HG02981 (cell line): ENCODE measurements around the gene NBPF3.
"Not testable (repeated sequence)": the region's sequence is repeated elsewhere in the genome, so short reads cannot be mapped to it uniquely, and the experiment has no call there.

Experiments used
- ATAC-seq: cut with Tn5 transposase; IDR thresholded peaks from one replicate; pipeline ENCODE4 v1.9.1; 2021; ENCODE audit warnings: mild to moderate bottlenecking, moderate library complexity; ENCODE audit not compliant: unreplicated experiment

NBPF3 gene, protein sequence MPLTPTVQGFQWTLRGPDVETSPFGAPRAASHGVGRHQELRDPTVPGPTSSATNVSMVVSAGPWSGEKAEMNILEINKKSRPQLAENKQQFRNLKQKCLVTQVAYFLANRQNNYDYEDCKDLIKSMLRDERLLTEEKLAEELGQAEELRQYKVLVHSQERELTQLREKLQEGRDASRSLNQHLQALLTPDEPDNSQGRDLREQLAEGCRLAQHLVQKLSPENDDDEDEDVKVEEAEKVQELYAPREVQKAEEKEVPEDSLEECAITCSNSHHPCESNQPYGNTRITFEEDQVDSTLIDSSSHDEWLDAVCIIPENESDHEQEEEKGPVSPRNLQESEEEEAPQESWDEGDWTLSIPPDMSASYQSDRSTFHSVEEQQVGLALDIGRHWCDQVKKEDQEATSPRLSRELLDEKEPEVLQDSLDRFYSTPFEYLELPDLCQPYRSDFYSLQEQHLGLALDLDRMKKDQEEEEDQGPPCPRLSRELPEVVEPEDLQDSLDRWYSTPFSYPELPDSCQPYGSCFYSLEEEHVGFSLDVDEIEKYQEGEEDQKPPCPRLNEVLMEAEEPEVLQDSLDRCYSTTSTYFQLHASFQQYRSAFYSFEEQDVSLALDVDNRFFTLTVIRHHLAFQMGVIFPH

DNA sequence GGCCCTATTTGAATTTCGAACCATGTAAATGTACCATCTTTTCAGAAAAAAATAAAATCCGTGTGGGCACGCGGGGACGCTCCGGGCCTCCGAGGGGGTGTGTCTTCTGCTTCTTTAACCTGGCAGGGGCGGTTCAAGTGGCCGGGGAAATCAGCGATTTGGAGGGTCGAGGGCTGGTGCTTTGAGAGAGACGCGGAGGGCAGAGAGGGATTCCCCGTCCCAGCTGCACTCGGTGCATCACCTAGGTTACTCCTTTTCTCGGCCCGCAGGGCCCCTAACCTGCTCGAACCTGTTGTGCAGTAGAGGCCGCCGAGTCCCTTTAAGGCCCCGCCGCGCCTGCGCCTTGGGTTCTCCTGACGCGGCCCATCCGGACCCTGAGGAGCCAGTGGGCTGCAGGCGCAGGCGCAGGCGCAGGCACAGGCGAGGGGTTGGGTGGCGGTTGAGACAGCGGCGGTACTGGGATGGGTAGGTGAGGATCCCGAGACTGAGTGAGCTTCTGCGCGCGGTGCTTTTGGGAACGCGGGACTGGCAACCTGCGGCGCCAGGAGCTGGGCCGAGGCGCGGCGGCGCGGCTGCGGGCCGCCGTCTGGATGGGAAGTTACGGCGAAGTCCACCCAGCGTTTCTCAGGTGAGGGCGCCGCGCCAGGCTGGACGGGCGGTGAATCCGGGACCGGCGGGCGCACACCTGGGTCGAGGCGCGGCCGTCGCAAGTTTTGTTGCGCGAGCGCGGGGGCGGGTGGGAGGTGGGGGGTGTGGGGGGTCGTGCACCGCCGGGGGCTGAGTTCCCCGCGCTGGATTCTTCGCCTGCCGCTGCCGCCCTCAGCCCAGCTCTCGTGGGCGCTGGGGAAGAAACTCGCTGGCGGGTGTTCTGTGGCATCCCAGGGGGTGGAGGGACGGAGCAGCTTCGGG is at the start of gene NBPF3:
TSS of gene NBPF3 (plus strand) at position 417 of the 909 bp plus-strand sequence. CDS start 4,950 bp downstream, outside the sequence.
- peak; percentile 90 for ATAC-seq

DNA sequence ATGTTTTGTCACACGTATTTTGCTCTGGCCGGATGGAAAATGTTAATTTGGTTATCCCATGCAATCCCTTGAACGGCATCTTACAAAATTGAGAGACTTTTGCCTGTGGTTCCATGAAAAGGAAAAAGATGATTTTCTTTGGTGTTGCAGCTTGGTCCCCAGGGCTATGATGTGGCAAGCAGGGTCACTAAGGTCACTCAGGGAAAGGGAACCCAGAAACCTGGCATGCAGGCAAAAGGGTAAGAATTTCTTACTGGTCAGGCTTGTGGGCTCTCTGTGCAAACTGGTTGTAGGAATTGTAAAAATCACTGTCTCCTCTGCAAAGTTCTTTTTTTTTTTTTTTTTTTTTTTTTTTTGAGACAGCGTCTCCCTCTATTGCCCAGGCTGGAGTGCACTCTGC is 48.4 kb upstream of the NBPF3 start:
- no peak for ATAC-seq

DNA sequence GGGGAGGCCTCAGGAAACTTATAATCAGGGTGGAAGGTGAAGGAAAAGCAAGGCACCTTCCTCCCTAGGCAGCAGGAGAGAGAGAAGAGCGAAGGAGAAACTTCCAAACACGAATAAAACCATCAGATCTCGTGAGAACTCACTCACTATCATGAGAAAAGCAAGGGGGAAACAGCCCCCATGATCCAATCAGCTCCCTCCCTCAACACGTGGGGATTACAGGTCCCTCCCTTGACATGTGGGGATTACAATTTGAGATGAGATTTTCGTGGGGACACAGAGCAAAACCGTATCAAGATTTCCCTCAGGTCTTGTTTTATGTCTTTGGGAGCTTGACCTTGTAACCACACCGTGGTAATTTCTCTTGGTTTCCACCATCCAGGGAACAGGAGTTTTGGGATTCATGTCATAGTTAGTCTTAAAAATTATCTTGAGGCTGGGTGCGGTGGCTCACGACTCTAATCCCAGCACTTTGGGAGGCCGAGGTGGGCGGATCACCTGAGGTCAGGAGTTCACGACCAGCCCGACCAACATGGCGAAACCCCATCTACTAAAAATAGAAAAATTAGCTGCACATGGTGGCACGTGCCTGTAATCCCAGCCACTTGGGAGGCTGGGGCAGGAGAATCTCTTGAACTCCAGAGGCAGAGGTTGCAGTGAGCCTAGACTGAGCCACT is 47.2 kb upstream of the NBPF3 start:
- no peak for ATAC-seq

DNA sequence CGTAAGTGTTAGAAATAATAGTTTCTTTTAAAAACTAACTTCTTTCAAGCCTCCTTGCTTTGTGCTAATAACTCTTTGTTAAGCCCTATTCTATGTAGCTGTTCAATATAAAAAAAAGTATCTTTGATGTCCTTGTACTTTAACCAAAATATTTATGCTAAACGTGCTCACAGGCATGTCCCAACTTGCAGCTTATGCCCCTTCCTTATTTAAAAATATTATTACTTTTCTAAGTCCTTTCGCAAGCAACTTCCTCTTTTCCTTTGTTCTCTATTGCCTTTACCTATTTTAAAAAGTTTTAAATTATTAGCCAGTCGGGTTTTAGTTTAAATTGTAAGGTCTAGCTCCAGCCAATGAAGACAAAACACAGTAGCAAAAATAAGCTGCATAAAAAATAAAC is 43.4 kb upstream of the NBPF3 start:
- no peak for ATAC-seq

DNA sequence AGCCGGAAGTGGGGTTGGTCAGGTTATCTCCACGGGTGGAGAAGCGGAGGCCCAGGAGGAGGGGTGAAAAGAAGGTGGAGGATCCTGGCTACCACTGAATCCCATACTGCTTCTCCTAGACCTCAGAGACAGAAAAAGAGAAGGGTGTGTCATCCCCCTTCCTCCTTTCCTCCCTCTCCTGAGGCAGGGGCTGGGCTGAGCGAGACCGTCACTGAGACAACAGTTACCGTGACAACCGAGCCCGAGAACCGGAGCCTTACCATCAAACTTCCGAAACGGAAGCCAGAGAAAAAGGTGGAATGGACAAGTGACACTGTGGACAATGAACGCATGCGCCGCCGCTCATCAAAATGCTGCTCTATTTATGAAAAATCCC is 42.1 kb upstream of the NBPF3 start:
- no peak for ATAC-seq

DNA sequence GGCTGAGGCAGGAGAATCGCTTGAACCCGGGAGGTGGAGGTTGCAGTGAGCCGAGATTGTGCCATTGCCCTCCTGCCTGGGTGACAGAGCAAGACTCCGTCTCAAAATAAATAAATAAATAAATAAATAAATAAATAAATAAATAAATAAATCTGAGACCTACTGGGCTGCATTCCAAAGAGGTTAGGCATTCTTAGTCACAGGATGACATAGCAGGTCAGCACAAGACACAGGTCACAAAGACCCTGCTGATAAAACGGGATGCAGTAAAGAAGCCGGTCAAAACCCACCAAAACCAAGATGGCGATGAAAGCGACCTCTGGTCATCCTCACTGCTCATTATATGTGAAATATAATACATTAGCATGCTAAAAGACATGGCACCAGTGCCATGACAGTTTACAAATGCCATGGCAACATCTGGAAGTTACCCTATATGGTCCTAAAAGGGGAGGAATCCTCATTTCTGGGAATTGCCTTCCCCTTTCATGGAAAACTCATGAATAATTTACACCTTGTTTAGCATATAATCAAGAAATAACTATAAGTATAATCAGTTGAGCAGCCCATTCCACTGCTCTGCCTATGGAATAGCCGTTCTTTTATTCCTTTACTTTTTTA is 38.1 kb upstream of the NBPF3 start:
- ATAC-seq: not testable (repeated sequence)

DNA sequence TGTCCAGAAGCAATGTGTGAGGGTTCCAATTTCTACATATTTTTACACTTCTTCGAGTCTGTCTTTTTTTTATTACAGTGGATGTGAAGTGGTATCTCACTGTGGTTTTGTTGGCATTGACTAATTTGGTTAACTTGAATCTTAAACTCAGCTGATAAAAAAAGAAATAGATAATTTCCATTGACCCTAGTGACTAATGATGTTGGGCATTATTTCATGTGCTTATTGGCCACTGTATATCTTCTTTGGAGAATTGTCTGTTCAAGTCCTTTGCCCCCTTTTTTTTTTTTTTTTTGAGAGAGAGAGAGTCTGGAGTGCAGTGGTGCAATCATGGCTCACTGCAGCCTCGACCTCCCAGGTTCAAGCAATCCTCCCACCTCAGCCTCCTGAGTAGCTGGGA is 33.3 kb upstream of the NBPF3 start:
- no peak for ATAC-seq

DNA sequence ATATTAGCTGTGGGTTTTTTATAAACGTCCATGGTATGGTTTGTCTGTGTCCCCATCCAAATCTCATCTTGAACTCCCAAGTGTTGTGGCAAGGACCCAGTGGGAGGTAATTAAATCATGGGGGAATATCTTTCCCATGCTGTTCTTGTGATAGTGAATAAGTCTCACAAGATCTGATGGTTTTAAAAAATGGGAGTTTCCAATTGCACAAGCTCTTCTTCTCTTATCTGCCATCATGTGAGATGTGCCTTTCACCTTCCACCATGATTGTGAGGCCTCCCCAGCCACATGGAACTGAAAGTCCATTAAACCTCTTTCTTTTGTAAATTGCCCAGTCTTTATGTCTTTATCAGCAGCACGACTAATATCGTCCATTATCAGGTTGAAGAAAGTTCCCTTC is 30.0 kb upstream of the NBPF3 start:
- not testable (repeated sequence) for ATAC-seq

DNA sequence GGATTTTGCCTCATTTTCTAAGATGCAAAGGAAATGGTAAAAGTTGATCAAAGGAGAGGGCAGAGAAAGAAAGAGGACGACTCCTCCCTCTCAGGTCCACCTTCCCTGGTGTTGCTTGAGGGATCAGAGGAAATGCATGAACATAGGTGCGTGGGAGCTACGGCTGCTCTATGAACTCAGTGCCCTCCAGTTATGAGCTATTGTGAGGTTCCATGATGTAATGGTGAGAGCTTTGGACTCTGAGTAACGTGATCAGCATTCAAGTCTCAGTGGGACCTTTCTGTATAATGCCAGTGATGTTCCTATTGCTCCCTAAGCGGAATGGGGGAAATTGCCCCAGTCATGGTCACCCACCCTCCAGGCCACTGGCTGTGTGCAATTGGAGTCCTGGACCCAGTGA is 25.9 kb upstream of the NBPF3 start:
- ATAC-seq: no peak

DNA sequence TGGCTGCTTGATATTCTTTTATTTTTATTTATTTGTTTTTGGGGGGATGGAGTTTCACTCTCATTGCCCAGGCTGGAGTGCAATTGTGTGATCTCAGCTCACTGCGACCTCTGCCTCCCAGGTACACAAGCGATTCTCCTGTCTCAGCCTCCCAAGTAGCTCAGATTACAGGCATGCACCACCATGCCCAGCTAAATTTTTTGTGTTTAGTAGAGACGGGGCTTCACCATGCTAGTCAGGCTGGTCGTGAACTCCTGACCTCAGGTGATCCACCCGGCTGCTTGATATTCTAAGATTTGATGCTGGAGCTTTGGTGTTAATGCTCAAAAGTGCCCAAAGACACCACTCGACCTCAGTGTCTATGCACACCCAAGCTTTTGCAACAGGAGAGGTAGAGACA is 19.6 kb upstream of the NBPF3 start:
- not testable (repeated sequence) for ATAC-seq

DNA sequence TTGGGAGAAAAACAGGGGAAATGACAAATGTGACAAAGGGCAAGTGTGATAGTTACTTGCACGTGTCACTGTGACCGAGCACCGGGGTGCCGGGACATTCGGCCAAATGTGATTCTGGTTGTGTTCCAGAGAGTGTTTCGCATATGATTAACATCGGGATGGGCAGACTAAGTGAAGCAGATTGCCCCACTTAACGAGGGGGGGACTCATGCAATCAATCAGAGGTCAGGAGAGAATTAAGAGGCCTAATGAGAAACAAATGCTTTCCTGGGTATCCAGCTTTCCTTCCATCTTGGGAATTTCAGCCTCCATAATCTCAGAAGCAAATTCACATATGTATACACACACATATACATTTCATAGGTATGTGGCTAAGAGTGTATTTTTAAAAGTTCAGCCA is 18.6 kb upstream of the NBPF3 start:
- ATAC-seq: not testable (repeated sequence)

DNA sequence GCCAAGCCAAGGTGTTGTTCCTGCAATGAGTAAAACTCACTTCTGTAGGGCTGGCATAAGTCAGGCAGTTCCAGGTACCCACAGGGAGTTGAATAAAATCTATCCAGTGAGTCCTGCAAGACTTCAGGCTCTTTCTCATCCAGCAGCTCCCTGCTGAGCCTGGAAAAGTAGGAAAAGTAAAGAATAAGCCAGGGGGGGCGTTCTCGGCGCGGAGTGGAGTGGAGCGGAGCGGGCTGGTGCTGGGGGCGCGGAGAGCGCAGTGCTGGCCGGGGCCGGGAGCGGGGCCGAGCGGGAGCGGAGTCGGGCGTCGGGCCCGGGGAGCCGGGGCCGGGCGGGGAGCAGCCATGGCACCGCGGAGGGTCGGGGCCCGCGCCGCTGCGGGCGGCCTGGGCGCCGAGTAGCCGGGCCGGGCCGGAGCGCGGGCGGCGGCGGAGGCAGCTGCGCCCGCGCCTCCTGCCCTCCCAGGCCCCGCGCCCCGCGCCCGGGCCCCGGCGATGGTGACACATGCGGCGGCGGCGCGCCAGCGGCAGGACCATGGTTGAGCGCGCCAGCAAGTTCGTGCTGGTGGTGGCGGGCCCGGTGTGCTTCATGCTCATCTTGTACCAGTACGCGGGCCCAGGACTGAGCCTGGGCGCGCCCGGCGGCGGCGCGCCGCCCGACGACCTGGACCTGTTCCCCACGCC is 12.0 kb upstream of the NBPF3 start:
- not testable (repeated sequence) for ATAC-seq

DNA sequence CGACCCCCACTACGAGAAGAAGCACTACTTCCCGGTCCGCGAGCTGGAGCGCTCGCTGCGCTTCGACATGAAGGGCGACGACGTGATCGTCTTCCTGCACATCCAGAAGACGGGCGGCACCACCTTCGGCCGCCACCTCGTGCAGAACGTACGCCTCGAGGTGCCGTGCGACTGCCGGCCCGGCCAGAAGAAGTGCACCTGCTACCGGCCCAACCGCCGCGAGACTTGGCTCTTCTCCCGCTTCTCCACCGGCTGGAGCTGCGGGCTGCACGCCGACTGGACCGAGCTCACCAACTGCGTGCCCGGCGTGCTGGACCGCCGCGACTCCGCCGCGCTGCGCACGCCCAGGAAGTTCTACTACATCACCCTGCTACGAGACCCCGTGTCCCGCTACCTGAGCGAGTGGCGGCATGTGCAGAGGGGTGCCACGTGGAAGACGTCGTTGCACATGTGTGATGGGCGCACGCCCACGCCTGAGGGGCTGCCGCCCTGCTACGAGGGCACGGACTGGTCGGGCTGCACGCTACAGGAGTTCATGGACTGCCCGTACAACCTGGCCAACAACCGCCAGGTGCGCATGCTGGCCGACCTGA is 11.4 kb upstream of the NBPF3 start:
- not testable (repeated sequence) for ATAC-seq

DNA sequence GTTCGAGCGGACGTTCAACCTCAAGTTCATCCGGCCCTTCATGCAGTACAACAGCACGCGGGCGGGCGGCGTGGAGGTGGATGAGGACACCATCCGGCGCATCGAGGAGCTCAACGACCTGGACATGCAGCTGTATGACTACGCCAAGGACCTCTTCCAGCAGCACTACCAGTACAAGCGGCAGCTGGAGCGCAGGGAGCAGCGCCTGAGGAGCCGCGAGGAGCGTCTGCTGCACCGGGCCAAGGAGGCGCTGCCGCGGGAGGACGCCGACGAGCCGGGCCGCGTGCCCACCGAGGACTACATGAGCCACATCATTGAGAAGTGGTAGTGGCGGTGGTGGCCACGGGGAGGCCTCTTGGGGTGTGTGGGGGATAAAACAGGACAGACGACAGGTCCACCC is 10.7 kb upstream of the NBPF3 start:
- ATAC-seq: not testable (repeated sequence)

DNA sequence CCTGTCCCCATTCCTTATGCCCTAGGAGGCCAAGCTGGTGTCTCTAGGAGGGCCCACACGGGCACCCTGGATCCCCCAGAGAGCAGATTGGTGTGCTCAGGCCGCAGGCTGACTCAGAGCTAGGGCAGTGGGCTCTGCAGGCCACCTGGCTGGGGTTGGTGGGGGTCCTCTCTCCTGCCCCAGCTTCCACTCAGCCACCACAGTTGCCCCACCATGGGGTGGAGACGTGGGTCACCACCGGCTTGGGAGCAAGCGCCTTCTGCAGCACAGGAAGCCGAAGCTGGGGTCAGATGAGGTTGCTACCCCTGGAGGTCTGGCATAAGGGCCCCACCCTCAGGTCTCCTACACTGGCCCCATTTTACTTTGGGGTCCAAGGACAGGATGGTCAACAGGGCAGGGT is 9.1 kb upstream of the NBPF3 start:
- ATAC-seq: not testable (repeated sequence)

DNA sequence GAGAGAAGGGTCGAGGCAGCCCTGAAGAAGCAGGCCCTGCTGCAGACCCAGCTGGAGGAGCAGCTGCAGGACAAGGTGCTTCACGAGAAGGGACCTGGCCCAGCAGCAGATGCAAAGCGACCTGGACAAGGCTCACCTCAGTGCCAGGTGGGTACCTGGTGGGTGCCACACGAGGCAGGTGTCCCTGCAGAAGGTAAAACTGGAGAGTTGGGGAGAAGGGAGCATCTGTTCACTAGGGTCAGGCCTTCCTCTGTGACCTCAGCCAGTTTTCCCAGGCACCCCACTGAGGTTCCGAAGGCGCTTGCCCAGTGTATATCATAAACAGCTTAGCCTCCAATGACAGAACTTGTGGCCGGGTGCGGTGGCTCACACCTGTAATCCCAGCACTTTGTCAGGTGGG is 5.5 kb upstream of the NBPF3 start:
- ATAC-seq: no peak

DNA sequence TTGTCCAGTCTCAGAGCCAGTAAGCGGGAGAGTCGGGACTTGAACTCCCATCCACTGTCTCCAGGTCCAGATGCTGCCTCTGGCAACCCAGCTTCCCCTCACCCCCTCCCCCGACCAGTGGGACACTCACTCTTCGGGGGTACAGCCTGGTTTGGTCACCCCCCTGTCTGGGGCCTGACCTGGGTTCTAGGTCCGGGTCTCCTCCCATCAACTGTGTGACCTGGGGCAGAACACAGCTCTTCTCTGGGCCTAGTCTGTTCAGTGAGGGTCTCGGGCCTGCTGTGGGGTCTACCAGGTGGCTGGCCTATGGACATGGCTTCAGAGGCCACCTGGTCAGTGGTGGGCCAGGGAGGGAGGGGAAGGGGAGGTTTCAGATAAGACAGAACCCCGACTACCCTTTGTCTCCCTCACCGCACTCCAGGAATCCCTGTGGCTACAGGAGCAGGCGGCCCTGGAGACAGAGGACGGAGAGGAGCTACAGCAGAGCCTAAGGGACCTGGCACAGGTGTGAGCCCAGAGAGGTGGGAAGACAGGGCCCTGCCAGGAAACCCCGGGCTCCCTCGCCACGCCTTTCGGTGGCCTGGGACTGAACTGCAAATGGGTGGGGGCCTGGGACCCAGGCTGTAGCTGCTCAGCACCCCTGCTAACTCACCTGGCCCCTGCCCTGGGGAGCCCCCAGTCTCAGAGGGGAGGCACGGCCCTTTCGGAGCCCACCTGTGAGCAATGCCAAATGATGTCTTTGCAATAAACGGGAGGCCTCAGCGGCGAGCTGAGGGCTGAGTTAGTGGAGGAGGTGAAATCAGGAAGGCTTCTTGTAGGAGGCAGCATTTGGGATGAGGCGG is 4.1 kb upstream of the NBPF3 start:
- no peak for ATAC-seq

DNA sequence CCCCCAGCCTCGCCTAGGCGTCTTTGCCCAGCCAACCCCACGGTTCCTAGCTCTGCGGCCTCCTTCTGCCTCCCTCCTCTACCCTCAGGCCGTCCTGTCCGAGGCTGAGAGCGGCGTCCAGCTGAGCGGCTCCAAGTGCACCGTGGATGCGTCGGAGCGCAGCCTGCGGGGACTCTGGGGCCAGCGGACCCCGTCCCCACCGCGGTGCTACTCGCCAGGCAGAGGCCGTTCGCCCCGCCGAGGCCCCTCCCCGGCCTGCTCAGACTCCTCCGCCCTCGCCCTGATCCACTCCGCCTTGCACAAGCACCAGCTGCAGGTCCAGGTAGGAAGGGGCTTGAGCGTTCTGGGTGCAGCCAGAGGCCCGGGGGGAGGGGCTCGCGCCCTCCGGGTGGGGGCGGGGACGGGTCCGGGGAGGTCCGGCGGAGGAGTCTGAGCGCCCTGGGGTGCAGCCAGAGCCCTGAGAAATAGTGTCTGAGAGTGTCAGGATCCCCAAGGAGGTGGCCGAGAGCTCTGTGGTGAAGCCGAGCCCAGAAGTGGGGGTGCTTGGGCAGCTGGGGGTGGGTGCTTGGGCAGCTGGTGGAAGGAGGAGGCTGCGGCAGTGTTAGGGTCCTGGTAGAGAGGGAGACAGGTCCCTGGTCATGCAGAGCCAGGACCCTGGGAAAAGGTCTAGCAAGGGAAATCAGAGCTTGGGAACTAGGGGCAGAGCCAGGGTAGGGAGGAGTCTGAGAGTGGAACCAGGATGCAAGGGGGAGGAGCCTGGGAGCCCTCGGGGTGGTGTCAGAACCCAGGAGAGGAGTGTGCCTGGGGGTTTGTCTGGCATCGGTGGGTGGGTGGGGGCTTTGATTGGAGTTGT is 3.2 kb upstream of the NBPF3 start:
- ATAC-seq: no peak
